HCT116 (cell line): ENCODE results near the gene RAI2. TPM values are rescaled to one million over a fixed set of nuclear protein-coding genes. Genes with fewer than 3 reads are reported as not detected.

Experiments used
- ATAC-seq: fragments of 200-7000 bp; cut with Tn5 transposase; 2 replicates; pipeline ENCODE4 v1.9.1; 2020; ENCODE audit warnings: mild to moderate bottlenecking, moderate library complexity
- BruUV-seq: library from RNA; stranded (reverse); fragments of 400-500 nt; replicated peaks from 2 replicates; lab custom pipeline; 2021; lab: Mats Ljungman, UMichigan
- CTCF ChIA-PET: fragments of 300-600 bp; sonication (Branson Sonifier 250); formaldehyde crosslinking; loops from one replicate; lab custom pipeline; 2021; ENCODE audit warnings: antibody characterized with exemption; lab: Charles Lee
- POLR2A ChIA-PET: fragments of 300-600, 350-600 bp; sonication (Branson Sonifier 250); formaldehyde crosslinking; loops from one replicate; lab custom pipeline; 2021; ENCODE audit warnings: antibody characterized with exemption; lab: Charles Lee
- RAD21 ChIA-PET, 2 experiments: fragments of 300-600 bp; sonication (Branson Sonifier 250); formaldehyde crosslinking; loops; one replicate each; lab custom pipeline; 2023; ENCODE audit warnings: low total read pairs in 2 of 2; ENCODE audit not compliant: uncharacterized antibody in 2 of 2, unreplicated experiment in 2 of 2, low non-redundant PET in 1 of 2; lab: Charles Lee
- DNase-seq: peaks from one replicate; pipeline ENCODE4 v3.0.0-alpha.2; 2010; ENCODE audit warnings: low read depth, low spot score
- H2AFZ ChIP-seq: fragments of 200-600 bp; shearing (Covaris generic), sonication (generic); 2 replicates; pipeline ENCODE4 v1.6.1; 2017; ENCODE audit warnings: low read depth, mixed run types, mixed read lengths, antibody characterized with exemption, low read length; ENCODE audit not compliant: poor library complexity, severe bottlenecking
- H3K27ac ChIP-seq: 2 replicates; pipeline ENCODE4 v1.5.1; 2012; ENCODE audit warnings: low read depth, low read length
- H3K27me3 ChIP-seq: fragments of 200-600 bp; sonication (generic); 2 replicates; pipeline ENCODE4 v1.6.1; 2016; ENCODE audit warnings: mixed run types, low read length, mixed read lengths; ENCODE audit not compliant: insufficient read depth
- H3K36me3 ChIP-seq, 2 experiments: fragments of 200-500 bp in 1 of 2; fragments of 200-600 bp in 1 of 2; sonication (Bioruptor generic) in 1 of 2; sonication (generic) in 1 of 2; 2 replicates each; pipeline versions ENCODE4 v1.5.1 to v1.6.1; 2014 to 2016; ENCODE audit warnings: low read length in 2 of 2, inconsistent platforms in 1 of 2, mixed read lengths in 1 of 2, mixed run types in 1 of 2; ENCODE audit not compliant: insufficient read depth in 2 of 2, control insufficient read depth in 1 of 2
- H3K4me1 ChIP-seq, 2 experiments: fragments of 200-600 bp in 1 of 2; sonication (generic) in 1 of 2; 2 replicates each; pipeline versions ENCODE4 v1.5.1 to v1.6.1; 2012 to 2017; ENCODE audit warnings: low read length in 2 of 2, inconsistent platforms in 1 of 2, mild to moderate bottlenecking in 1 of 2, mixed read lengths in 1 of 2, mixed run types in 1 of 2, moderate library complexity in 1 of 2; ENCODE audit not compliant: insufficient read depth in 2 of 2, control insufficient read depth in 1 of 2
- H3K4me2 ChIP-seq: fragments of 200-600 bp; sonication (generic); 2 replicates; pipeline ENCODE4 v1.6.1; 2017; ENCODE audit warnings: mixed run types, low read length, mixed read lengths
- H3K4me3 ChIP-seq, 2 experiments: fragments of 200-600 bp in 1 of 2; sonication (generic) in 1 of 2; replicated peaks in 1 of 2; 2 replicates each; pipeline ENCODE4 v1.5.1; 2011 to 2016; ENCODE audit warnings: low read length in 2 of 2, control low read depth in 1 of 2, low read depth in 1 of 2, mild to moderate bottlenecking in 1 of 2, mixed read lengths in 1 of 2, mixed run types in 1 of 2
- H3K79me2 ChIP-seq: fragments of 200-600 bp; sonication (generic); 2 replicates; pipeline ENCODE4 v1.6.1; 2017; ENCODE audit warnings: mild to moderate bottlenecking, mixed run types, low read length, moderate library complexity, mixed read lengths; ENCODE audit not compliant: insufficient read depth
- H3K9ac ChIP-seq: fragments of 200-600 bp; sonication (generic); 2 replicates; pipeline ENCODE4 v1.6.1; 2016; ENCODE audit warnings: low read length, mixed read lengths
- H3K9me2 ChIP-seq: fragments of 200-600 bp; sonication (generic), shearing (Covaris generic); 2 replicates; pipeline ENCODE4 v1.6.1; 2017; ENCODE audit warnings: mixed run types, mild to moderate bottlenecking, moderate library complexity; ENCODE audit not compliant: insufficient read depth
- H3K9me3 ChIP-seq, 2 experiments: fragments of 200-500 bp in 1 of 2; fragments of 200-600 bp in 1 of 2; sonication (Bioruptor generic) in 1 of 2; sonication (generic) in 1 of 2; 2 replicates each; pipeline ENCODE4 v1.6.1; 2014 to 2017; ENCODE audit warnings: low read length in 2 of 2, mixed read lengths in 2 of 2, inconsistent platforms in 1 of 2, low read depth in 1 of 2, mild to moderate bottlenecking in 1 of 2, mixed run types in 1 of 2, moderate library complexity in 1 of 2; ENCODE audit not compliant: control insufficient read depth in 1 of 2, insufficient read depth in 1 of 2
- H4K20me1 ChIP-seq: fragments of 200-600 bp; sonication (generic), shearing (Covaris generic); 2 replicates; pipeline ENCODE4 v1.6.1; 2017; ENCODE audit warnings: mixed run types, mild to moderate bottlenecking, moderate library complexity; ENCODE audit not compliant: insufficient read depth
- CBX3 ChIP-seq: IDR thresholded peaks from 2 replicates; pipeline ENCODE4 v1.6.1; 2012; ENCODE audit warnings: low read depth
- EGR1 ChIP-seq: IDR thresholded peaks from 2 replicates; pipeline ENCODE4 v1.6.1; 2012; ENCODE audit warnings: low read depth
- ELF1 ChIP-seq: IDR thresholded peaks from 2 replicates; pipeline ENCODE4 v1.6.1; 2012; ENCODE audit warnings: low read depth, borderline replicate concordance
- EZH2 ChIP-seq: fragments of 200-600 bp; sonication (generic); IDR thresholded peaks from 2 replicates; pipeline ENCODE4 v1.6.1; 2017; ENCODE audit warnings: antibody characterized with exemption, mixed run types
- FOSL1 ChIP-seq: IDR thresholded peaks from 2 replicates; pipeline ENCODE4 v1.6.1; 2012; ENCODE audit warnings: low read depth
- JUND ChIP-seq: IDR thresholded peaks from 2 replicates; pipeline ENCODE4 v1.6.1; 2012
- POLR2A ChIP-seq: IDR thresholded peaks from 2 replicates; pipeline ENCODE4 v1.7.0; 2011; ENCODE audit warnings: borderline replicate concordance; ENCODE audit not compliant: insufficient read depth, insufficient read length; ENCODE audit errors: extremely low read depth
- POLR2AphosphoS5 ChIP-seq: IDR thresholded peaks from 2 replicates; pipeline ENCODE4 v1.6.1; 2011; ENCODE audit warnings: mild to moderate bottlenecking, low read depth, low read length, moderate library complexity
- RAD21 ChIP-seq: IDR thresholded peaks from 2 replicates; pipeline ENCODE4 v1.6.1; 2012; ENCODE audit warnings: low read depth, mild to moderate bottlenecking
- SIN3A ChIP-seq: IDR thresholded peaks from 2 replicates; pipeline ENCODE4 v1.6.1; 2012; ENCODE audit warnings: low read depth
- SP1 ChIP-seq: IDR thresholded peaks from 2 replicates; pipeline ENCODE4 v1.6.1; 2012; ENCODE audit warnings: low read depth
- SRF ChIP-seq: IDR thresholded peaks from 2 replicates; pipeline ENCODE4 v1.6.1; 2012; ENCODE audit warnings: low read depth
- TCF7L2 ChIP-seq: IDR thresholded peaks from 2 replicates; pipeline ENCODE4 v1.7.0; 2011; ENCODE audit warnings: borderline replicate concordance, inconsistent platforms; ENCODE audit not compliant: insufficient read depth, insufficient read length; ENCODE audit errors: extremely low read depth
- ZFX ChIP-seq: fragments of 450-650 bp; IDR thresholded peaks from 2 replicates; pipeline ENCODE4 v1.6.1; 2017
- intact Hi-C: fragments of 100-400 bp; cut with micrococcal nuclease; formaldehyde crosslinking; loops from 2 replicates; pipeline ENCODE4 v1.10.0; 2022
- total RNA-seq: library from RNA; stranded (reverse); gene quantifications from one replicate; pipeline ENCODE4 v1.2.1, GENCODE V29; 2021; ENCODE audit not compliant: unreplicated experiment
- TF ChIP-seq, protein P1 (sequence below): IDR thresholded peaks from 2 replicates; pipeline ENCODE4 v1.6.1; 2012; ENCODE audit warnings: low read depth
- TF ChIP-seq, protein P2 (sequence below): IDR thresholded peaks from 2 replicates; pipeline ENCODE4 v1.6.1; 2011; ENCODE audit warnings: mild to moderate bottlenecking, low read length, moderate library complexity; ENCODE audit not compliant: insufficient replicate concordance; ENCODE audit errors: extremely low read depth

Gene RAI2
- total RNA-seq, 1 experiment from 2014 or later = not detected

DNA sequence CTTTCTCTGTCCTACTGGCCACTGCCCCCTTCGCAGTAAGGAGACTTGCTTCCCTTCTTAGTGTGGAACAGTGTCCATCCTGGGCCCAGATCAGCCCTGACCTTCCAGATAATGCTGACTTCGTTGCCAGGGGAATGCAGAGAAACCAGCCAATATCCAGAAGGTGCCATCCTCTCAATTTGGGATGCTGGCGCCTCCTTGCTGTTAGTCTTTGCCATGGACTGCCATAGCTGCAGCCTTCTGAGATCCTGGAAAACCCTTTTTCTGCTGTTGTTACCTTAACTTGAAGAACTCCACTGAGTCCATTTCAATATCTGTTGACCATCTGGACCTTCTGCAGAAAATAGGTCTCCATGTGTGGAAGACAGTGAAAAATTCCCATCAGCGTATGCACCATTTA, 21.8 kb downstream of the RAI2 start:
- CTCF ChIA-PET = no interaction called here

DNA sequence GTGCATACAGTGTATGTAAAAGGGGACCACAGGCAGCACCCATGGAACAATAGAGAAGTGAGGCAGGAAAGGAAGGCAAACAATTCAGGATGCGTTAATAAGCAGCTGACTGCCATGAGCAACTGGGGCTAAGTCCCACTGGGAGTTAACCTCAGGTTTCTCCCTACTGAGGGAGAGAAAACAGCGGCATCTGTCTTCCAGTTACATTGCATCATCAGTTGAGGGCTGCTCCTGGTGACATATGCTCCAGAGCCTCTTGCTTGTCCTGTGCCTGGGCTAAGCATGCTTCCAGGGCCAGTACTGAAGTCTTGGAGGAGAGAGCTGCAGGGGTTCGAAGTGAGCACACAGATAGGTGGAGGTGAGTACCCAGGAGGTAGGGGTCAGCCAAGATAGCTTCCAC, 24.3 kb downstream of the RAI2 start:
- no peaks in the 10 kb centered on the region for H3K9me3 ChIP-seq
- no peak overlapping the region for H3K9ac ChIP-seq
- CTCF ChIA-PET = no interaction called here
- H4K20me1 ChIP-seq = no peaks in the 10 kb centered on the region
- no peaks in the 10 kb centered on the region for H3K4me1 ChIP-seq
- DNase-seq = no peak
- no peak overlapping the region for H3K4me3 ChIP-seq
- BruUV-seq = no TSS peak
- H3K4me2 ChIP-seq = no peak overlapping the region
- H3K79me2 ChIP-seq = no peaks in the 10 kb centered on the region
- H3K27me3 ChIP-seq = peaks cover 6% of the 10 kb centered on the region
- H3K9me2 ChIP-seq = no peaks in the 10 kb centered on the region
- H3K27ac ChIP-seq = no peak overlapping the region
- ATAC-seq = no peak
- intact Hi-C loops = no loop called here
- RAD21 ChIA-PET = no interaction called here
- no peak overlapping the region for H2AFZ ChIP-seq
- POLR2A ChIA-PET = no interaction called here
- no peaks in the 10 kb centered on the region for H3K36me3 ChIP-seq
- TF ChIP-seq, protein P1, sequence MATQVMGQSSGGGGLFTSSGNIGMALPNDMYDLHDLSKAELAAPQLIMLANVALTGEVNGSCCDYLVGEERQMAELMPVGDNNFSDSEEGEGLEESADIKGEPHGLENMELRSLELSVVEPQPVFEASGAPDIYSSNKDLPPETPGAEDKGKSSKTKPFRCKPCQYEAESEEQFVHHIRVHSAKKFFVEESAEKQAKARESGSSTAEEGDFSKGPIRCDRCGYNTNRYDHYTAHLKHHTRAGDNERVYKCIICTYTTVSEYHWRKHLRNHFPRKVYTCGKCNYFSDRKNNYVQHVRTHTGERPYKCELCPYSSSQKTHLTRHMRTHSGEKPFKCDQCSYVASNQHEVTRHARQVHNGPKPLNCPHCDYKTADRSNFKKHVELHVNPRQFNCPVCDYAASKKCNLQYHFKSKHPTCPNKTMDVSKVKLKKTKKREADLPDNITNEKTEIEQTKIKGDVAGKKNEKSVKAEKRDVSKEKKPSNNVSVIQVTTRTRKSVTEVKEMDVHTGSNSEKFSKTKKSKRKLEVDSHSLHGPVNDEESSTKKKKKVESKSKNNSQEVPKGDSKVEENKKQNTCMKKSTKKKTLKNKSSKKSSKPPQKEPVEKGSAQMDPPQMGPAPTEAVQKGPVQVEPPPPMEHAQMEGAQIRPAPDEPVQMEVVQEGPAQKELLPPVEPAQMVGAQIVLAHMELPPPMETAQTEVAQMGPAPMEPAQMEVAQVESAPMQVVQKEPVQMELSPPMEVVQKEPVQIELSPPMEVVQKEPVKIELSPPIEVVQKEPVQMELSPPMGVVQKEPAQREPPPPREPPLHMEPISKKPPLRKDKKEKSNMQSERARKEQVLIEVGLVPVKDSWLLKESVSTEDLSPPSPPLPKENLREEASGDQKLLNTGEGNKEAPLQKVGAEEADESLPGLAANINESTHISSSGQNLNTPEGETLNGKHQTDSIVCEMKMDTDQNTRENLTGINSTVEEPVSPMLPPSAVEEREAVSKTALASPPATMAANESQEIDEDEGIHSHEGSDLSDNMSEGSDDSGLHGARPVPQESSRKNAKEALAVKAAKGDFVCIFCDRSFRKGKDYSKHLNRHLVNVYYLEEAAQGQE = no peak
- no peak for TF ChIP-seq SRF
- TF ChIP-seq SP1 = no peak
- no peak for TF ChIP-seq SIN3A
- TF ChIP-seq FOSL1 = no peak
- TF ChIP-seq, protein P2, sequence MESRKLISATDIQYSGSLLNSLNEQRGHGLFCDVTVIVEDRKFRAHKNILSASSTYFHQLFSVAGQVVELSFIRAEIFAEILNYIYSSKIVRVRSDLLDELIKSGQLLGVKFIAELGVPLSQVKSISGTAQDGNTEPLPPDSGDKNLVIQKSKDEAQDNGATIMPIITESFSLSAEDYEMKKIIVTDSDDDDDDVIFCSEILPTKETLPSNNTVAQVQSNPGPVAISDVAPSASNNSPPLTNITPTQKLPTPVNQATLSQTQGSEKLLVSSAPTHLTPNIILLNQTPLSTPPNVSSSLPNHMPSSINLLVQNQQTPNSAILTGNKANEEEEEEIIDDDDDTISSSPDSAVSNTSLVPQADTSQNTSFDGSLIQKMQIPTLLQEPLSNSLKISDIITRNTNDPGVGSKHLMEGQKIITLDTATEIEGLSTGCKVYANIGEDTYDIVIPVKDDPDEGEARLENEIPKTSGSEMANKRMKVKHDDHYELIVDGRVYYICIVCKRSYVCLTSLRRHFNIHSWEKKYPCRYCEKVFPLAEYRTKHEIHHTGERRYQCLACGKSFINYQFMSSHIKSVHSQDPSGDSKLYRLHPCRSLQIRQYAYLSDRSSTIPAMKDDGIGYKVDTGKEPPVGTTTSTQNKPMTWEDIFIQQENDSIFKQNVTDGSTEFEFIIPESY = no peak

More for the DNA sequence above, 21.8 kb downstream of the RAI2 start:
- Histone ChIP-seq H3K27me3 (peaks cover 3% of the 10 kb centered on the region; the same call in 1 of the 2 replicates), H3K4me3 (no peak overlapping the region), H3K79me2 (no peaks in the 10 kb centered on the region), H3K27ac (no peak overlapping the region), H4K20me1 (no peaks in the 10 kb centered on the region), H3K4me2 (no peak overlapping the region), H3K9me2 (no peaks in the 10 kb centered on the region), H3K9me3 (no peaks in the 10 kb centered on the region), H2AFZ (no peak overlapping the region), H3K4me1 (no peaks in the 10 kb centered on the region), H3K36me3 (no peaks in the 10 kb centered on the region), H3K9ac (no peak overlapping the region)
- TF ChIP-seq SRF = no peak
- TF ChIP-seq ELF1 = no peak
- TF ChIP-seq FOSL1 = no peak
- no peak for TF ChIP-seq POLR2AphosphoS5
- TF ChIP-seq JUND = no peak
- no peak for TF ChIP-seq RAD21
- TF ChIP-seq SP1 = no peak
- no peak for TF ChIP-seq POLR2A
- TF ChIP-seq ZFX = no peak
- TF ChIP-seq, protein P2 = no peak
- TF ChIP-seq CBX3 = no peak
- TF ChIP-seq EGR1 = no peak
- no peak for TF ChIP-seq EZH2
- no peak for TF ChIP-seq TCF7L2
- ATAC-seq (no peak), DNase-seq (no peak)
- BruUV-seq = no TSS peak
- ChIA-PET RAD21 (no interaction called here), POLR2A (no interaction called here)
- intact Hi-C loops = no loop called here
